B cell (primary cell): ENCODE data around the gene TIPIN. TPM values are rescaled to one million over a fixed set of nuclear protein-coding genes. Genes with fewer than 3 reads are reported as not detected.

ENCODE experiments used
- ATAC-seq: fragments of 200-7000 bp; cut with Tn5 transposase; one replicate; pipeline ENCODE4 v1.10.0; 2021; ENCODE audit warnings: low read depth, mild to moderate bottlenecking, moderate number of reproducible peaks, moderate library complexity
- CTCF ChIA-PET: fragments of 350-600 bp; sonication (Branson Sonifier 250); formaldehyde crosslinking; loops from one replicate; lab custom pipeline; 2021; ENCODE audit warnings: antibody characterized with exemption, inconsistent platforms; lab: Charles Lee
- POLR2A ChIA-PET: fragments of 350-600 bp; sonication (Branson Sonifier 250); formaldehyde crosslinking; loops from one replicate; lab custom pipeline; 2021; ENCODE audit warnings: antibody characterized with exemption; lab: Charles Lee
- DNase-seq: peaks from one replicate; pipeline ENCODE4 v3.0.0; 2013
- H2AFZ ChIP-seq: 2 replicates; pipeline ENCODE4 v1.6.1; 2012; ENCODE audit warnings: mild to moderate bottlenecking, low read depth, low read length; ENCODE audit not compliant: insufficient read depth, poor library complexity, severe bottlenecking
- H3K27ac ChIP-seq, 2 donors: 1 replicate in 1 of 2; 2 replicates in 1 of 2; pipeline ENCODE4 v1.5.1; 2012 to 2013; ENCODE audit warnings: low read length in 2 of 2, mild to moderate bottlenecking in 2 of 2, moderate library complexity in 1 of 2
- H3K27me3 ChIP-seq, 4 experiments: fragments of 200-600 bp in 1 of 4; sonication (generic) in 1 of 4; replicated peaks in 1 of 4; 1 replicate in 2 of 4; 2 replicates in 2 of 4; pipeline versions ENCODE4 v1.6.1 to v1.7.0; 2013 to 2016; ENCODE audit warnings: low read length in 3 of 4, mild to moderate bottlenecking in 2 of 4, mixed read lengths in 1 of 4, moderate library complexity in 1 of 4; ENCODE audit not compliant: insufficient read depth in 4 of 4, control insufficient read depth in 3 of 4; ENCODE audit errors: control extremely low read depth in 1 of 4
- H3K36me3 ChIP-seq, 2 experiments: replicated peaks in 1 of 2; 1 replicate in 1 of 2; 2 replicates in 1 of 2; pipeline versions ENCODE4 v1.6.1 to v1.7.1; 2013; ENCODE audit warnings: low read length in 1 of 2; ENCODE audit not compliant: insufficient read depth in 2 of 2, control insufficient read depth in 1 of 2; ENCODE audit errors: control extremely low read depth in 1 of 2, extremely low read depth in 1 of 2
- H3K4me1 ChIP-seq, 2 donors: fragments of 200-600 bp in 1 of 2; sonication (generic) in 1 of 2; 1 replicate in 1 of 2; 2 replicates in 1 of 2; pipeline versions ENCODE4 v1.5.1 to v1.6.1; 2013 to 2017; ENCODE audit warnings: low read length in 2 of 2; ENCODE audit not compliant: control insufficient read depth in 2 of 2, insufficient read depth in 2 of 2
- H3K4me2 ChIP-seq: replicated peaks from 2 replicates; pipeline ENCODE3; 2012; ENCODE audit warnings: mild to moderate bottlenecking, low read depth, low read length; ENCODE audit not compliant: poor library complexity, severe bottlenecking
- H3K4me3 ChIP-seq, 5 experiments: fragments of 200-600 bp in 1 of 5; sonication (generic) in 1 of 5; 1 replicate in 3 of 5; 2 replicates in 2 of 5; pipeline versions ENCODE4 v1.5.1 to v1.7.0; 2011 to 2016; ENCODE audit warnings: low read length in 4 of 5, mild to moderate bottlenecking in 4 of 5, low read depth in 2 of 5, control low read depth in 1 of 5, moderate library complexity in 1 of 5; ENCODE audit not compliant: insufficient read depth in 1 of 5; ENCODE audit errors: control extremely low read depth in 1 of 5, extremely low read depth in 1 of 5
- H3K79me2 ChIP-seq: fragments of 200-600 bp; sonication (generic); one replicate; pipeline ENCODE4 v1.6.0; 2016; ENCODE audit warnings: low read length; ENCODE audit not compliant: control insufficient read depth, insufficient read depth
- H3K9ac ChIP-seq: fragments of 200-600 bp; sonication (generic); 2 replicates; pipeline ENCODE4 v1.6.1; 2017; ENCODE audit warnings: mild to moderate bottlenecking, low read length, moderate library complexity
- H3K9me3 ChIP-seq, 3 donors: one replicate each; pipeline versions ENCODE4 v1.6.1 to v1.7.1; 2013; ENCODE audit warnings: low read length in 2 of 3; ENCODE audit not compliant: control insufficient read depth in 2 of 3, insufficient read depth in 1 of 3; ENCODE audit errors: control extremely low read depth in 1 of 3
- H4K20me1 ChIP-seq: 2 replicates; pipeline ENCODE4 v1.6.0; 2012; ENCODE audit warnings: mild to moderate bottlenecking, low read length; ENCODE audit not compliant: insufficient read depth, control insufficient read depth, poor library complexity, severe bottlenecking
- H3K27ac Mint-ChIP-seq: one replicate; pipeline ENCODE4 v1.8.0; 2021; ENCODE audit warnings: mixed read lengths
- H3K27me3 Mint-ChIP-seq: one replicate; pipeline ENCODE4 v1.8.0; 2021; ENCODE audit warnings: mixed read lengths
- H3K4me1 Mint-ChIP-seq: one replicate; pipeline ENCODE4 v1.8.0; 2021; ENCODE audit warnings: mixed read lengths
- H3K4me3 Mint-ChIP-seq: one replicate; pipeline ENCODE4 v1.8.0; 2021; ENCODE audit warnings: mixed read lengths
- H3K9me3 Mint-ChIP-seq: one replicate; pipeline ENCODE4 v1.8.0; 2022; ENCODE audit warnings: mixed read lengths; ENCODE audit not compliant: insufficient read depth
- CTCF ChIP-seq: fragments of 200-600 bp; IDR thresholded peaks from one replicate; pipeline ENCODE4 v1.8.0; 2022; ENCODE audit warnings: antibody characterized with exemption, mild to moderate bottlenecking
- EZH2 ChIP-seq: IDR thresholded peaks from 2 replicates; pipeline ENCODE4 v1.6.1; 2012; ENCODE audit warnings: borderline replicate concordance, low read depth, mild to moderate bottlenecking, moderate library complexity, low read length; ENCODE audit not compliant: insufficient read depth, poor library complexity, severe bottlenecking
- WGBS: methylation state at CpG from one replicate; pipeline ENCODE4 v1.1.5; 2013; ENCODE audit warnings: missing lambda C conversion rate; ENCODE audit not compliant: insufficient coverage; 5-methylcytosine and 5-hydroxymethylcytosine counted together
- intact Hi-C: fragments of 100-400 bp; cut with micrococcal nuclease; formaldehyde crosslinking; loops from one replicate; pipeline ENCODE4 v1.10.0; 2022
- polyA plus RNA-seq: library from polyadenylated mRNA; depleted of rRNA; stranded (reverse); fragments of >200 nt; gene quantifications from 2 replicates; pipeline ENCODE4 v1.2.3, GENCODE V29; 2012
- total RNA-seq, 2 donors: library from RNA; stranded (reverse); fragments of 120-200 nt in 1 of 2; gene quantifications; 1 replicate in 1 of 2; 2 replicates in 1 of 2; pipeline versions ENCODE4 v1.2.3 to v1.2.4, GENCODE V29; 2013 to 2022

TIPIN gene
- total and polyA plus RNA-seq, 2 donors (not counting 1 experiment from before 2014, with no cell fraction given): 4.1 to 8.8 TPM

- Histone ChIP-seq H3K27me3 (no peaks in the 10 kb centered on the region), H3K79me2 (peaks cover 99% of the 10 kb centered on the region), H4K20me1 (peaks cover 93% of the 10 kb centered on the region), H3K9me3 (no peaks in the 10 kb centered on the region), H3K36me3 (peaks cover 0 to 3% of the 10 kb centered on the region in 2 experiments), H3K27ac (no peak overlapping the region), H3K4me1 (peaks cover 36 to 49% of the 10 kb centered on the region in 2 donors), H3K4me2 (peak overlapping the region; percentile 48), H3K9ac (no peak overlapping the region), H2AFZ (no peak overlapping the region), H3K4me3 (no peak overlapping the region)
- peak overlapping the region; percentile 72 for H3K4me3 Mint-ChIP-seq
- intact Hi-C loops: loop anchor here (10.0 kb wide), 1 partner anchor 50 kb away; no protein-coding TSS in a partner anchor
- POLR2A ChIA-PET: no interaction called here
- H3K9me3 Mint-ChIP-seq: no peaks in the 10 kb centered on the region
- 24% methylated on average over 7 of the region's 7 CpGs for WGBS
- peak overlapping the region; percentile 12 for H3K27ac Mint-ChIP-seq
- CTCF ChIA-PET: interaction anchor here (0.7 to 2.8 kb wide), 3 partner anchors 9 to 93 kb away, joined by 3 to 20 read pairs (median 13); partner anchors contain the start of gene SNAPC5
- ATAC-seq (no peak), DNase-seq (peak; percentile 29)
- peaks cover 74% of the 10 kb centered on the region for H3K4me1 Mint-ChIP-seq
- TF ChIP-seq CTCF (peak; percentile 39), EZH2 (no peak)
- no peaks in the 10 kb centered on the region for H3K27me3 Mint-ChIP-seq
These were observed 48.0 kb upstream of the TIPIN start for GRCh38 chr15:66404532-66404931.

- TF ChIP-seq CTCF: no peak
- TF ChIP-seq EZH2: no peak
- Histone ChIP-seq H3K4me2 (peak overlapping the region; percentile 48), H3K9ac (no peak overlapping the region), H3K4me3 (no peak overlapping the region), H2AFZ (no peak overlapping the region), H4K20me1 (peaks cover 93% of the 10 kb centered on the region), H3K4me1 (peaks cover 36 to 46% of the 10 kb centered on the region in 2 donors), H3K36me3 (peaks cover 0 to 3% of the 10 kb centered on the region in 2 experiments), H3K27ac (no peak overlapping the region), H3K9me3 (no peaks in the 10 kb centered on the region), H3K79me2 (peaks cover 99% of the 10 kb centered on the region), H3K27me3 (no peaks in the 10 kb centered on the region)
- ChIA-PET POLR2A (no interaction called here), CTCF (interaction anchor here (0.7 to 2.8 kb wide), 3 partner anchors 9 to 94 kb away, joined by 3 to 20 read pairs (median 13); partner anchors contain the start of gene SNAPC5)
- ATAC-seq (no peak), DNase-seq (no peak)
- Mint-ChIP-seq H3K27me3 (no peaks in the 10 kb centered on the region), H3K4me1 (peaks cover 70% of the 10 kb centered on the region), H3K27ac (no peak overlapping the region), H3K9me3 (no peaks in the 10 kb centered on the region), H3K4me3 (no peak overlapping the region)
- intact Hi-C loops: loop anchor here (10.0 kb wide), 1 partner anchor 51 kb away; no protein-coding TSS in a partner anchor
- 96% methylated on average over 3 of the region's 8 CpGs for WGBS
These were observed 47.6 kb upstream of the TIPIN start for GRCh38 chr15:66404122-66404521.
